A549 treated with CORT108297 at 1 μM for 4 hours (cell line): Measurements from ENCODE around the gene ANO4. TPM values are rescaled to one million over a fixed set of nuclear protein-coding genes. Genes with fewer than 3 reads are reported as not detected.

Source experiments
- total RNA-seq: library from RNA; stranded (reverse); fragments of 200-300 nt; extraction: Qiagen RNA extraction; gene quantifications from 5 replicates; pipeline ENCODE4 v1.2.3, GENCODE V29; 2022

ANO4 gene
- 0.03 to 0.05 TPM in 2 of 5 replicates, not detected in the others for total RNA-seq

GRCh38 chr12:100794441-100795173 is at the start of gene ANO4:
Gene ANO4 (plus strand): TSS chr12:100794776. CDS start chr12:100901786, 107,010 bp downstream.

Other genes starting within 250 kb of the ANO4 start
- gene GAS2L3, start 221.1 kb upstream of the ANO4 start, total RNA-seq: 5.7 to 9.2 TPM (median 8.5 TPM) in 5 replicates